HepG2 (cell line): Measurements from ENCODE around the gene HIPK3. TPM values are rescaled to one million over a fixed set of nuclear protein-coding genes. Genes with fewer than 3 reads are reported as not detected.

Experiments
- AKAP8 ChIP-seq: sonication (generic); formaldehyde crosslinking; IDR thresholded peaks from 2 replicates; pipeline ENCODE4 v1.5.1; 2020; ENCODE audit warnings: mild to moderate bottlenecking, missing genetic modification reagents
- ATF1 ChIP-seq: IDR thresholded peaks from 2 replicates; pipeline ENCODE4 v1.6.1; 2016; ENCODE audit warnings: mild to moderate bottlenecking, control low read depth
- CC2D1A ChIP-seq: sonication (generic); formaldehyde crosslinking; IDR thresholded peaks from 2 replicates; pipeline ENCODE4 v1.8.1; 2023; ENCODE audit warnings: mild to moderate bottlenecking, missing genetic modification reagents
- CEBPB ChIP-seq: IDR thresholded peaks from 2 replicates; pipeline ENCODE4 v1.6.1; 2011; ENCODE audit warnings: low read depth, low read length, improper control_type of control experiment, borderline replicate concordance
- CENPX ChIP-seq: sonication (generic); formaldehyde crosslinking; IDR thresholded peaks from 2 replicates; pipeline ENCODE4 v1.9.0; 2021; ENCODE audit warnings: mild to moderate bottlenecking, missing genetic modification reagents, moderate library complexity
- CHCHD3 ChIP-seq: sonication (generic); formaldehyde crosslinking; IDR thresholded peaks from 2 replicates; pipeline ENCODE4 v1.8.0; 2022; ENCODE audit warnings: mild to moderate bottlenecking, missing genetic modification reagents, moderate library complexity
- EED ChIP-seq: sonication (generic); formaldehyde crosslinking; IDR thresholded peaks from 2 replicates; pipeline ENCODE4 v1.5.0; 2020; ENCODE audit warnings: mild to moderate bottlenecking, missing genetic modification reagents
- ESRRA ChIP-seq: sonication (generic); formaldehyde crosslinking; IDR thresholded peaks from 2 replicates; pipeline ENCODE4 v1.5.1; 2020; ENCODE audit warnings: mild to moderate bottlenecking, low read depth, missing genetic modification reagents
- HNRNPL ChIP-seq: fragments of 200-400 bp; formaldehyde crosslinking; IDR thresholded peaks from 2 replicates; pipeline ENCODE4 v1.6.1; 2017; ENCODE audit warnings: mild to moderate bottlenecking, low read depth, low read length
- JUN ChIP-seq: sonication (generic); formaldehyde crosslinking; IDR thresholded peaks from 2 replicates; pipeline ENCODE4 v1.4.0; 2020; ENCODE audit warnings: mild to moderate bottlenecking, missing genetic modification reagents
- KDM6A ChIP-seq: IDR thresholded peaks from 2 replicates; pipeline ENCODE4 v1.6.1; 2016; ENCODE audit warnings: low read depth
- KLF6 ChIP-seq: IDR thresholded peaks from 2 replicates; pipeline ENCODE4 v1.8.0; 2016; ENCODE audit warnings: missing biosample characterization, missing genetic modification reagents
- MTF2 ChIP-seq: sonication (generic); formaldehyde crosslinking; IDR thresholded peaks from 2 replicates; pipeline ENCODE4 v1.5.0; 2020; ENCODE audit warnings: missing genetic modification reagents, borderline replicate concordance
- MXD1 ChIP-seq: sonication (generic); formaldehyde crosslinking; IDR thresholded peaks from 2 replicates; pipeline ENCODE4 v1.4.0; 2020; ENCODE audit warnings: mild to moderate bottlenecking, missing genetic modification reagents
- NCOR1 ChIP-seq: fragments of 200-600 bp; sonication (generic); IDR thresholded peaks from 2 replicates; pipeline ENCODE4 v1.7.0; 2017; ENCODE audit warnings: antibody characterized with exemption, low read length, borderline replicate concordance
- NR3C1 ChIP-seq: sonication (generic); formaldehyde crosslinking; IDR thresholded peaks from 2 replicates; pipeline ENCODE4 v1.4.0; 2020; ENCODE audit warnings: missing genetic modification reagents
- REL ChIP-seq: sonication (generic); formaldehyde crosslinking; conservative IDR thresholded peaks from 2 replicates; pipeline ENCODE4 v1.8.0; 2022; ENCODE audit warnings: mild to moderate bottlenecking, missing genetic modification reagents, moderate library complexity
- RELA ChIP-seq: sonication (generic); formaldehyde crosslinking; IDR thresholded peaks from 2 replicates; pipeline ENCODE4 v1.4.0; 2020; ENCODE audit warnings: missing genetic modification reagents
- SOX13 ChIP-seq, 3 experiments: fragments of 450-650 bp in 1 of 3; sonication (generic) in 1 of 3; formaldehyde crosslinking in 1 of 3; IDR thresholded peaks in 2 of 3; conservative IDR thresholded peaks in 1 of 3; 2 replicates each; pipeline versions ENCODE4 v1.5.0 to v1.6.1; 2016 to 2020; ENCODE audit warnings: antibody characterized with exemption in 1 of 3, mild to moderate bottlenecking in 1 of 3, missing compliant biosample characterization in 1 of 3, missing genetic modification reagents in 1 of 3, moderate library complexity in 1 of 3
- TCF12 ChIP-seq, 2 experiments: fragments of 450-650 bp in 1 of 2; sonication (generic) in 1 of 2; formaldehyde crosslinking in 1 of 2; IDR thresholded peaks; 2 replicates each; pipeline versions ENCODE4 v1.6.1 to v1.8.0; 2017 to 2022; ENCODE audit warnings: antibody characterized with exemption in 1 of 2, mild to moderate bottlenecking in 1 of 2, missing genetic modification reagents in 1 of 2, moderate library complexity in 1 of 2
- THAP9 ChIP-seq: sonication (generic); formaldehyde crosslinking; IDR thresholded peaks from 2 replicates; pipeline ENCODE4; 2020; ENCODE audit warnings: missing genetic modification reagents, mild to moderate bottlenecking, borderline replicate concordance
- ZBTB42 ChIP-seq: sonication (generic); formaldehyde crosslinking; IDR thresholded peaks from 2 replicates; pipeline ENCODE4 v1.5.0; 2020; ENCODE audit warnings: mild to moderate bottlenecking, missing genetic modification reagents
- ZNF136 ChIP-seq: sonication (generic); formaldehyde crosslinking; IDR thresholded peaks from 2 replicates; pipeline ENCODE4 v1.8.1; 2022; ENCODE audit warnings: low read depth, mild to moderate bottlenecking, moderate library complexity, missing genetic modification reagents
- ZNF207 ChIP-seq: fragments of 450-650 bp; IDR thresholded peaks from 2 replicates; pipeline ENCODE4 v1.6.1; 2016; ENCODE audit warnings: antibody characterized with exemption, borderline replicate concordance
- ZNF33A ChIP-seq: sonication (generic); formaldehyde crosslinking; IDR thresholded peaks from 2 replicates; pipeline ENCODE4 v1.5.1; 2020; ENCODE audit warnings: missing genetic modification reagents, mild to moderate bottlenecking, moderate library complexity, borderline replicate concordance
- ZNF670 ChIP-seq: sonication (generic); formaldehyde crosslinking; IDR thresholded peaks from 2 replicates; pipeline ENCODE4 v1.8.0; 2022; ENCODE audit warnings: mild to moderate bottlenecking, missing genetic modification reagents, borderline replicate concordance
- polyA plus RNA-seq, 8 experiments: library from polyadenylated mRNA; depleted of rRNA in 3 of 8; stranded (reverse) in 7 of 8; unstranded in 1 of 8; fragments of >200 nt; fragmentation: Illumina TruSeq in 4 of 8; extraction: Trizol in 4 of 8; gene quantifications; 2 replicates each; pipeline versions ENCODE4 v1.2.1 to v1.2.3, GENCODE V29; 2011 to 2016; ENCODE audit warnings: low read depth in 4 of 8, missing spikeins in 1 of 8, mixed read lengths in 1 of 8; ENCODE audit not compliant: insufficient read depth in 1 of 8
- total RNA-seq, 5 experiments: library from RNA; depleted of rRNA; stranded (reverse); fragments of >200 nt; fragmentation: Illumina TruSeq; extraction: Trizol; gene quantifications; 2 replicates each; pipeline ENCODE4 v1.2.3, GENCODE V29; 2016; ENCODE audit warnings: low read depth in 1 of 5
- TF ChIP-seq, protein P1 (sequence below): sonication (generic); formaldehyde crosslinking; IDR thresholded peaks from 2 replicates; pipeline ENCODE4 v1.5.0; 2020; ENCODE audit warnings: missing genetic modification reagents, mild to moderate bottlenecking, borderline replicate concordance

Gene HIPK3
- total and polyA plus RNA-seq, 2 of the 13 experiments (the other 11 are each of a cell fraction or from before 2014, with no cell fraction given), result 20.5 to 44.3 TPM

DNA sequence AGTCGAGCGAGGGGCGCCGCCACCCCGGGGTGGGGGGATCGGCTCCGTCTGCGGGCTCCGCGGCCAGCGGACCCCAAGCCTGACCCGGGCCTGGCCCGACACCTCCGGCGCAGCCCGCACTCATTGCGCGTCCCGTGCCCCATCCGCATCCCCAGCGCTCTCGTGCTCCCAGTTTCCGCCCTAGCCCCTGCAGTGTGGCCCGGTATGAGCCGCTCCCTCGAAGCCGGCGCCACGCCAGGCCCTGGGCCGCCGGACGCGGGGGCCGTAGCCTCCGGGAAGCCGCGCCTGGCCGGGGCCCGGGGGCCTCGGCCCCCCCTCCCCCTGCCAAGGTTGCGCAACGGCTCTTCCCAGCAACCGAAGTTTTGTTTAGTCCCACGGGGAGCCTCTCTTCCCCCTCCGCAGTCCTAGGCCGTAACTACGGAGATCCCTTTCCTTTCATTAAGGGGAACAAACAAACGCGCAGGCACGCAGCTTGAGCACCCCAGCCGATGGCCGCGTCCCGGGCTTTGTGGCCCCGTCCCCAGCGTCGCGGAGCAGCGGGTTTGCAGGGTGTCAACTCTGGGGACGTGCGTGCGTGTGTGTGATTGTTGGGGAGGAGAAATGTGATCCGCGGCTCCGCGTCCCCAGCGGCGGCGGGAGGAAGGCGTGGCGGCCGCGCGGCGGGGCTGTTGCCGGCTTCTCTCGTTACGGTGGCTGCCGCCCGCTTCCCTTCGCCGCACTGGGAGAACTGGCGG lies 883 bp downstream of the HIPK3 start (continued):
- TF ChIP-seq ATF1 (CRISPR knock-in tag), result no peak
- TF ChIP-seq NR3C1 (CRISPR knock-in tag), result no peak
- no peak; the same call in 1 of the 2 replicates for TF ChIP-seq ZBTB42
- TF ChIP-seq CC2D1A (CRISPR knock-in tag), result no peak
- TF ChIP-seq ESRRA, result no peak
- no peak for TF ChIP-seq JUN (CRISPR knock-in tag)
- TF ChIP-seq, protein P1, sequence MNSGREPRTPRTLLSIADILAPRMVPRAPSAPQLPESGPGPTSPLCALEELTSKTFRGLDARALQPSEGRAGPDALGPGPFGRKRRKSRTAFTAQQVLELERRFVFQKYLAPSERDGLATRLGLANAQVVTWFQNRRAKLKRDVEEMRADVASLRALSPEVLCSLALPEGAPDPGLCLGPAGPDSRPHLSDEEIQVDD, result peak; percentile 56; the same call in 1 of the 2 replicates
- peak; percentile 71; the same call in 1 of the 2 replicates for TF ChIP-seq KLF6
- TF ChIP-seq NCOR1, result no peak
- no peak for TF ChIP-seq ZNF33A (CRISPR knock-in tag)
- no peak for TF ChIP-seq CHCHD3 (CRISPR knock-in tag)
- no peak for TF ChIP-seq ZNF207
- TF ChIP-seq KDM6A (CRISPR knock-in tag), result no peak
- no peak for TF ChIP-seq EED
- no peak for TF ChIP-seq RELA (CRISPR knock-in tag)
- 0 out of 2 replicates have a peak, but pooled peaks have one; percentile 45 for TF ChIP-seq HNRNPL
- TF ChIP-seq TCF12 (IDR thresholded peaks at IDR 0.05), result no peak
- no peak for TF ChIP-seq TCF12 (CRISPR knock-in tag; IDR thresholded peaks at IDR 0.05)
- TF ChIP-seq ZNF670 (CRISPR knock-in tag), result 0 out of 2 replicates have a peak, but pooled peaks have one; percentile 45
- peak; percentile 64; the same call in 1 of the 2 replicates for TF ChIP-seq THAP9 (CRISPR knock-in tag)
- TF ChIP-seq AKAP8 (CRISPR knock-in tag), result peak; percentile 80
- no peak; the same call in 1 of the 2 replicates for TF ChIP-seq MTF2
- no peak for TF ChIP-seq CENPX
- TF ChIP-seq REL (CRISPR knock-in tag), result no peak
- peak; percentile 98 for TF ChIP-seq CEBPB
- TF ChIP-seq SOX13 (IDR thresholded peaks at IDR 0.05), result no peak
- peak in 1 of 2 experiments; percentile 20; a peak in 1 of 4 replicates for TF ChIP-seq SOX13 (CRISPR knock-in tag; conservative IDR thresholded peaks at IDR 0.05 in 1 of 2, IDR thresholded peaks at IDR 0.05 in 1 of 2)
- TF ChIP-seq MXD1 (CRISPR knock-in tag), result peak; percentile 34; the same call in 1 of the 2 replicates
- TF ChIP-seq ZNF136 (CRISPR knock-in tag), result no peak
